GM12878 (cell line): ENCODE measurements around the gene GDPD1. TPM values are rescaled to one million over a fixed set of nuclear protein-coding genes. Genes with fewer than 3 reads are reported as not detected.

Source experiments
- ATAC-seq: fragments of 200-7000 bp; cut with Tn5 transposase; 3 replicates; pipeline ENCODE4 v1.9.1; 2020; ENCODE audit warnings: mild to moderate bottlenecking, moderate library complexity
- BruUV-seq: library from RNA; stranded (reverse); fragments of 400-500 nt; replicated peaks from 2 replicates; lab custom pipeline; 2021; lab: Mats Ljungman, UMichigan
- CTCF ChIA-PET: fragments of 300-600 bp; sonication (Branson Sonifier 250); formaldehyde crosslinking; extraction: SDS; loops from one replicate; lab custom pipeline; 2021; ENCODE audit warnings: inconsistent platforms; lab: Yijun Ruan, JAX
- POLR2A ChIA-PET: fragments of 350-600 bp; formaldehyde crosslinking; extraction: SDS; loops from one replicate; lab custom pipeline; 2021; ENCODE audit warnings: inconsistent platforms; lab: Charles Lee
- RAD21 ChIA-PET: fragments of 300-600 bp; sonication (Branson Sonifier 250); formaldehyde crosslinking; loops from one replicate; lab custom pipeline; 2023; ENCODE audit warnings: antibody characterized with exemption; ENCODE audit not compliant: unreplicated experiment; lab: Charles Lee
- SMC1A ChIA-PET: fragments of 300-600 bp; sonication (Branson Sonifier 250); formaldehyde crosslinking; loops from one replicate; lab custom pipeline; 2023; ENCODE audit not compliant: unreplicated experiment, uncharacterized antibody; lab: Charles Lee
- DNase-seq: peaks from one replicate; pipeline ENCODE4 v3.0.0-alpha.2; 2011; ENCODE audit warnings: low read depth, low spot score
- FAIRE-seq: peaks from 3 replicates; lab custom pipeline; 2011; peaks lifted over from hg19 to GRCh38; lab: Jason Lieb, UNC
- H2AFZ ChIP-seq: 2 replicates; pipeline ENCODE4 v1.6.0; 2011; ENCODE audit warnings: low read depth, low read length, control low read depth; ENCODE audit not compliant: control insufficient read depth
- H3K27ac ChIP-seq: 2 replicates; pipeline ENCODE4 v1.5.1; 2011; ENCODE audit warnings: control low read depth; ENCODE audit not compliant: control insufficient read depth, insufficient read depth
- H3K27me3 ChIP-seq, 2 experiments: replicated peaks in 1 of 2; 2 replicates each; pipeline versions ENCODE4 v1.6.0 to v1.6.1; 2011; ENCODE audit warnings: low read length in 1 of 2; ENCODE audit not compliant: control insufficient read depth in 2 of 2, insufficient read depth in 2 of 2
- H3K36me3 ChIP-seq, 2 experiments: 2 replicates each; pipeline ENCODE4 v1.5.1; 2011; ENCODE audit warnings: low read length in 1 of 2; ENCODE audit not compliant: control insufficient read depth in 2 of 2, insufficient read depth in 2 of 2
- H3K4me1 ChIP-seq: 2 replicates; pipeline ENCODE4 v1.6.1; 2011; ENCODE audit warnings: mild to moderate bottlenecking, low read length, moderate library complexity, mixed read lengths; ENCODE audit not compliant: control insufficient read depth, insufficient read depth
- H3K4me2 ChIP-seq: 2 replicates; pipeline ENCODE4 v1.6.0; 2011; ENCODE audit warnings: control low read depth; ENCODE audit not compliant: control insufficient read depth, insufficient read depth
- H3K4me3 ChIP-seq: fragments of 200-600 bp; sonication (generic); 2 replicates; pipeline ENCODE4 v1.5.1; 2016
- H3K79me2 ChIP-seq: 2 replicates; pipeline ENCODE4 v1.6.0; 2011; ENCODE audit warnings: low read length; ENCODE audit not compliant: control insufficient read depth, insufficient read depth
- H3K9ac ChIP-seq: 2 replicates; pipeline ENCODE4 v1.8.0; 2011; ENCODE audit warnings: low read length, control low read depth, mixed read lengths; ENCODE audit not compliant: control insufficient read depth, insufficient read depth
- H3K9me3 ChIP-seq: replicated peaks from 3 replicates; pipeline ENCODE4 v1.5.1; 2011; ENCODE audit warnings: mild to moderate bottlenecking, low read length; ENCODE audit not compliant: control insufficient read depth, insufficient read depth
- H4K20me1 ChIP-seq: 2 replicates; pipeline ENCODE4 v1.6.0; 2011; ENCODE audit not compliant: control insufficient read depth, insufficient read depth
- BHLHE40 ChIP-seq, 2 experiments: fragments of 450-650 bp in 1 of 2; IDR thresholded peaks; 2 replicates each; pipeline ENCODE4 v1.6.1; 2011 to 2017; ENCODE audit warnings: low read depth in 2 of 2, borderline replicate concordance in 1 of 2, improper control_type of control experiment in 1 of 2, low read length in 1 of 2, mild to moderate bottlenecking in 1 of 2
- POLR2AphosphoS2 ChIP-seq: IDR thresholded peaks from 2 replicates; pipeline ENCODE4 v1.6.1; 2011; ENCODE audit warnings: low read depth, mild to moderate bottlenecking, low read length, improper control_type of control experiment, moderate library complexity
- SMARCA5 ChIP-seq: fragments of 450-650 bp; IDR thresholded peaks from 2 replicates; pipeline ENCODE4 v1.6.1; 2017; ENCODE audit warnings: mild to moderate bottlenecking
- WGBS: methylation state at CpG from one replicate; pipeline ENCODE4 v1.1.6; 2016; ENCODE audit warnings: low lambda C conversion rate; ENCODE audit not compliant: insufficient replicate concordance, insufficient coverage; ENCODE audit errors: missing lambda C conversion rate; 5-methylcytosine and 5-hydroxymethylcytosine counted together
- in situ Hi-C: fragments of 300-500 bp; cut with MboI; formaldehyde crosslinking; loops from 9 replicates; pipeline ENCODE4 v1.14.3; 2018; ENCODE audit warnings: mixed read lengths
- intact Hi-C: fragments of 100-400 bp; cut with micrococcal nuclease; formaldehyde crosslinking; loops from one replicate; pipeline ENCODE4 v1.14.2; 2022; ENCODE audit not compliant: unreplicated experiment
- polyA plus RNA-seq, 11 experiments: library from polyadenylated mRNA; depleted of rRNA in 4 of 11; unstranded in 6 of 11; stranded (reverse) in 5 of 11; fragments of >200 nt; fragmentation: Nextera tagmentation in 4 of 11; fragmentation: Illumina TruSeq in 1 of 11; extraction: Ambion mirVana in 4 of 11; extraction: Trizol in 1 of 11; gene quantifications; 1 replicate in 1 of 11; 2 replicates in 10 of 11; pipeline versions ENCODE4 v1.2.1 to v1.2.3, GENCODE V29; 2011 to 2016; ENCODE audit warnings: inconsistent platforms in 2 of 11, missing spikeins in 2 of 11, low read depth in 1 of 11
- total RNA-seq, 4 experiments: library from RNA; depleted of rRNA in 3 of 4; stranded (reverse); fragments of >200 nt in 3 of 4; fragmentation: Illumina TruSeq in 1 of 4; extraction: Trizol in 1 of 4; gene quantifications; 2 replicates each; pipeline versions ENCODE4 v1.2.1 to v1.2.3, GENCODE V29; 2013 to 2021
- TF ChIP-seq, protein P1 (sequence below): fragments of 450-650 bp; IDR thresholded peaks from 2 replicates; pipeline ENCODE4 v1.6.1; 2018; ENCODE audit warnings: mild to moderate bottlenecking, low read depth, moderate library complexity; ENCODE audit not compliant: partially characterized antibody

GDPD1 gene
- total and polyA plus RNA-seq, 10 of the 15 experiments (the other 5 are each of a cell fraction or from before 2014, with no cell fraction given) = 0.18 to 1.6 (median 0.69) TPM

DNA sequence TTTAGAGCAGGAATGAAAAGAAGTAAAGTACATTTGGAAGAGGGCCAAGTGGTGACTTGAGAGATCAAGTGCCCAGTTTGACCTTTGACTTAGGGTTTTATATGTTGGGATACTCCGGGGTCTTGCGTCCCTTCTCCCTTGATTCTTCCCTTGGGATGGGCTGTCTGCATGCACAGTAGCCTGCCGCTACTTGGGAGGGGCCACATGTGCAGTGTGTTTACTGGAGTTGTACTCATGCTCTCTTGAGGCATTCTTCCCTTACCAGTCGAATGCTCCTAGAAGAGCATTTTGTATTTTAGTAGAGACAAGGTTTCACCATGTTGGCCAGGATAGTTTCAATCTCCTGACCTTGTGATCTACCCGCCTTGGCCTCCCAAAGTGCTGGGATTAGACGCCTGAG lies 23.8 kb downstream of the GDPD1 start:
- in situ Hi-C loops = no loop called here
- ChIA-PET RAD21 (no interaction called here), POLR2A (no interaction called here)
- no TSS peak for BruUV-seq
- Histone ChIP-seq H3K36me3 (no peaks in the 10 kb centered on the region), H4K20me1 (no peaks in the 10 kb centered on the region), H3K4me3 (no peak overlapping the region), H3K4me2 (no peak overlapping the region), H3K4me1 (no peaks in the 10 kb centered on the region), H2AFZ (no peak overlapping the region), H3K27ac (no peak overlapping the region), H3K9ac (no peak overlapping the region), H3K9me3 (no peaks in the 10 kb centered on the region)
- intact Hi-C loops = no loop called here
- FAIRE-seq = no peak
- no peak for ATAC-seq
- TF ChIP-seq BHLHE40 (IDR thresholded peaks at IDR 0.05; ENCODE audit: borderline replicate concordance in 1 of 2, low read depth in 2 of 2, low read length in 1 of 2) = no peak
- no peak for TF ChIP-seq POLR2AphosphoS2
- TF ChIP-seq, protein P1, sequence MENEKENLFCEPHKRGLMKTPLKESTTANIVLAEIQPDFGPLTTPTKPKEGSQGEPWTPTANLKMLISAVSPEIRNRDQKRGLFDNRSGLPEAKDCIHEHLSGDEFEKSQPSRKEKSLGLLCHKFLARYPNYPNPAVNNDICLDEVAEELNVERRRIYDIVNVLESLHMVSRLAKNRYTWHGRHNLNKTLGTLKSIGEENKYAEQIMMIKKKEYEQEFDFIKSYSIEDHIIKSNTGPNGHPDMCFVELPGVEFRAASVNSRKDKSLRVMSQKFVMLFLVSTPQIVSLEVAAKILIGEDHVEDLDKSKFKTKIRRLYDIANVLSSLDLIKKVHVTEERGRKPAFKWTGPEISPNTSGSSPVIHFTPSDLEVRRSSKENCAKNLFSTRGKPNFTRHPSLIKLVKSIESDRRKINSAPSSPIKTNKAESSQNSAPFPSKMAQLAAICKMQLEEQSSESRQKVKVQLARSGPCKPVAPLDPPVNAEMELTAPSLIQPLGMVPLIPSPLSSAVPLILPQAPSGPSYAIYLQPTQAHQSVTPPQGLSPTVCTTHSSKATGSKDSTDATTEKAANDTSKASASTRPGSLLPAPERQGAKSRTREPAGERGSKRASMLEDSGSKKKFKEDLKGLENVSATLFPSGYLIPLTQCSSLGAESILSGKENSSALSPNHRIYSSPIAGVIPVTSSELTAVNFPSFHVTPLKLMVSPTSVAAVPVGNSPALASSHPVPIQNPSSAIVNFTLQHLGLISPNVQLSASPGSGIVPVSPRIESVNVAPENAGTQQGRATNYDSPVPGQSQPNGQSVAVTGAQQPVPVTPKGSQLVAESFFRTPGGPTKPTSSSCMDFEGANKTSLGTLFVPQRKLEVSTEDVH = no peak
- TF ChIP-seq SMARCA5 = no peak
- TF ChIP-seq, all 136 proteins: peak for 0
- ChIA-PET SMC1A (no interaction called here), CTCF (interaction anchor here (0.6 kb wide), 1 partner anchor 796 kb away, joined by 3 read pairs; no protein-coding TSS in a partner anchor)
- no peaks in the 10 kb centered on the region for H3K79me2 ChIP-seq
- no peak for DNase-seq
- WGBS = 44% methylated on average over 6 of the region's 6 CpGs
- H3K27me3 ChIP-seq = no peaks in the 10 kb centered on the region
